OCI-LY7 (cell line): ENCODE results near the gene GNRH2.

Source experiments
- CTCF ChIP-seq: fragments of 200-600 bp; sonication (generic); conservative IDR thresholded peaks from 2 replicates; pipeline ENCODE4 v1.5.1; 2014; ENCODE audit warnings: mild to moderate bottlenecking, antibody characterized with exemption, low read length, moderate library complexity, mixed read lengths
- EZH2phosphoT487 ChIP-seq: fragments of 200-600 bp; sonication (generic); IDR thresholded peaks from 2 replicates; pipeline ENCODE4 v1.6.1; 2018; ENCODE audit warnings: low read depth, borderline replicate concordance, mild to moderate bottlenecking, mixed run types, antibody characterized with exemption, low read length, moderate library complexity, mixed read lengths

GRCh38 chr20:3077618-3078134 is 34.3 kb downstream of the GNRH2 start:
- TF ChIP-seq CTCF (no peak), EZH2phosphoT487 (no peak)
